HepG2 (cell line): ENCODE measurements around the gene DACT2. TPM values are rescaled to one million over a fixed set of nuclear protein-coding genes. Genes with fewer than 3 reads are reported as not detected.

Experiments
- ATAC-seq: fragments of 200-7000 bp; cut with Tn5 transposase; 3 replicates; pipeline ENCODE4 v1.9.1; 2020; ENCODE audit warnings: mild to moderate bottlenecking, moderate library complexity
- BruUV-seq: library from RNA; stranded (reverse); fragments of 400-500 nt; replicated peaks from 2 replicates; lab custom pipeline; 2021; lab: Mats Ljungman, UMichigan
- CTCF ChIA-PET: fragments of 300-600 bp; formaldehyde crosslinking; extraction: SDS; loops from one replicate; lab custom pipeline; 2021; ENCODE audit warnings: low total read pairs, inconsistent platforms, low intra/inter-chr PET ratio; lab: Yijun Ruan, JAX
- POLR2A ChIA-PET: fragments of 350-600 bp; sonication (Branson Sonifier 250); formaldehyde crosslinking; loops from one replicate; lab custom pipeline; 2020; ENCODE audit warnings: antibody characterized with exemption, inconsistent platforms; lab: Yijun Ruan, JAX
- DNase-seq: peaks from one replicate; pipeline ENCODE4 v3.0.0-alpha.2; 2015; ENCODE audit warnings: low spot score
- FAIRE-seq: peaks from 3 replicates; lab custom pipeline; 2011; peaks lifted over from hg19 to GRCh38; lab: Jason Lieb, UNC
- H2AFZ ChIP-seq: one replicate; pipeline ENCODE4 v1.6.1; 2011; ENCODE audit warnings: low read length, inconsistent platforms
- H3K27ac ChIP-seq: fragments of 300-600 bp; 3 replicates; pipeline ENCODE4 v1.8.0; 2011; ENCODE audit warnings: mixed run types, mild to moderate bottlenecking, mixed read lengths, low read length, inconsistent platforms; ENCODE audit not compliant: insufficient read depth; ENCODE audit errors: extremely low read length
- H3K27me3 ChIP-seq, 2 experiments: fragments of 200-600 bp in 1 of 2; 2 replicates in 1 of 2; 3 replicates in 1 of 2; pipeline versions ENCODE4 v1.6.0 to v1.8.0; 2011; ENCODE audit warnings: low read length in 2 of 2, mild to moderate bottlenecking in 2 of 2, moderate library complexity in 2 of 2, inconsistent platforms in 1 of 2; ENCODE audit not compliant: insufficient read depth in 2 of 2, control insufficient read depth in 1 of 2
- H3K36me3 ChIP-seq, 2 experiments: fragments of 200-600 bp in 1 of 2; replicated peaks in 1 of 2; 2 replicates in 1 of 2; 3 replicates in 1 of 2; pipeline versions ENCODE4 v1.5.1 to v1.8.0; 2011; ENCODE audit warnings: low read length in 2 of 2, inconsistent platforms in 1 of 2; ENCODE audit not compliant: insufficient read depth in 2 of 2, control insufficient read depth in 1 of 2
- H3K4me1 ChIP-seq: 2 replicates; pipeline ENCODE4 v1.5.1; 2012; ENCODE audit warnings: low read length, inconsistent platforms; ENCODE audit not compliant: insufficient read depth
- H3K4me2 ChIP-seq: 2 replicates; pipeline ENCODE4 v1.6.0; 2011; ENCODE audit warnings: low read depth, low read length, inconsistent platforms
- H3K4me3 ChIP-seq, 3 experiments: fragments of 200-600 bp in 1 of 3; sonication (generic), shearing (Covaris generic) in 1 of 3; replicated peaks in 1 of 3; 2 replicates each; pipeline ENCODE4 v1.5.1; 2011 to 2016; ENCODE audit warnings: low read length in 3 of 3, inconsistent platforms in 2 of 3, low read depth in 2 of 3, mild to moderate bottlenecking in 2 of 3, control low read depth in 1 of 3, mixed read lengths in 1 of 3; ENCODE audit not compliant: insufficient read depth in 1 of 3
- H3K79me2 ChIP-seq: one replicate; pipeline ENCODE4 v1.6.1; 2011; ENCODE audit warnings: low read length, inconsistent platforms; ENCODE audit not compliant: insufficient read depth
- H3K9ac ChIP-seq: 2 replicates; pipeline ENCODE4 v1.6.0; 2011; ENCODE audit warnings: mild to moderate bottlenecking, low read depth, low read length, inconsistent platforms; ENCODE audit not compliant: insufficient read depth
- H3K9me3 ChIP-seq: 2 replicates; pipeline ENCODE4 v1.5.1; 2012; ENCODE audit warnings: mild to moderate bottlenecking, low read length
- H4K20me1 ChIP-seq: 2 replicates; pipeline ENCODE4 v1.6.0; 2011; ENCODE audit warnings: inconsistent platforms, mild to moderate bottlenecking, low read length, moderate library complexity; ENCODE audit not compliant: insufficient read depth
- HNRNPK ChIP-seq: fragments of 200-400 bp; formaldehyde crosslinking; IDR thresholded peaks from 2 replicates; pipeline ENCODE4 v1.6.1; 2018; ENCODE audit warnings: low read length, low read depth, moderate library complexity, mild to moderate bottlenecking; ENCODE audit not compliant: poor library complexity, severe bottlenecking
- MAFF ChIP-seq: IDR thresholded peaks from 2 replicates; pipeline ENCODE4 v1.6.1; 2011; ENCODE audit warnings: low read depth, low read length, improper control_type of control experiment
- MAFK ChIP-seq, 2 experiments: IDR thresholded peaks in 1 of 2; conservative IDR thresholded peaks in 1 of 2; 2 replicates each; pipeline ENCODE4 v1.6.1; 2011; ENCODE audit warnings: improper control_type of control experiment in 2 of 2, low read length in 2 of 2
- RBAK ChIP-seq: sonication (generic); formaldehyde crosslinking; IDR thresholded peaks from 2 replicates; pipeline ENCODE4 v1.5.1; 2020; ENCODE audit warnings: mild to moderate bottlenecking, missing genetic modification reagents
- ZNF138 ChIP-seq: sonication (generic); formaldehyde crosslinking; IDR thresholded peaks from 2 replicates; pipeline ENCODE4 v1.5.0; 2020; ENCODE audit warnings: mild to moderate bottlenecking, low read depth, missing genetic modification reagents
- ZNF605 ChIP-seq: sonication (generic); formaldehyde crosslinking; IDR thresholded peaks from 2 replicates; pipeline ENCODE4 v1.8.0; 2022; ENCODE audit warnings: mild to moderate bottlenecking, missing genetic modification reagents
- WGBS: methylation state at CpG from one replicate; pipeline ENCODE4 v1.1.6; 2017; ENCODE audit warnings: low lambda C conversion rate; 5-methylcytosine and 5-hydroxymethylcytosine counted together
- in situ Hi-C: cut with HindIII; loops from 2 replicates; pipeline ENCODE4 v1.10.0; 2017; ENCODE audit warnings: low pct_unique_long_range_greater_than_20kb; ENCODE audit not compliant: extremely low pct_ligation_motif_present
- intact Hi-C: fragments of 100-400 bp; cut with micrococcal nuclease; formaldehyde crosslinking; loops from one replicate; pipeline ENCODE4 v1.10.0; 2022; ENCODE audit not compliant: unreplicated experiment
- polyA plus RNA-seq, 8 experiments: library from polyadenylated mRNA; depleted of rRNA in 3 of 8; stranded (reverse) in 7 of 8; unstranded in 1 of 8; fragments of >200 nt; fragmentation: Illumina TruSeq in 4 of 8; extraction: Trizol in 4 of 8; gene quantifications; 2 replicates each; pipeline versions ENCODE4 v1.2.1 to v1.2.3, GENCODE V29; 2011 to 2016; ENCODE audit warnings: low read depth in 4 of 8, missing spikeins in 1 of 8, mixed read lengths in 1 of 8; ENCODE audit not compliant: insufficient read depth in 1 of 8
- total RNA-seq, 5 experiments: library from RNA; depleted of rRNA; stranded (reverse); fragments of >200 nt; fragmentation: Illumina TruSeq; extraction: Trizol; gene quantifications; 2 replicates each; pipeline ENCODE4 v1.2.3, GENCODE V29; 2016; ENCODE audit warnings: low read depth in 1 of 5

The DACT2 gene
- total and polyA plus RNA-seq, 2 of the 13 experiments (the other 11 are each of a cell fraction or from before 2014, with no cell fraction given): 0.15 TPM; not detected in 1

GRCh38 chr6:168290095-168290494 is 29.5 kb downstream of the DACT2 start:
- no TSS peak for BruUV-seq
- POLR2A ChIA-PET: interaction anchor here (0.7 kb wide), 1 partner anchor 12 kb away, joined by 3 read pairs; no protein-coding TSS in a partner anchor
- no peak for ATAC-seq

GRCh38 chr6:168289571-168289962 is 30.0 kb downstream of the DACT2 start:
- no peak for ATAC-seq
- Histone ChIP-seq H3K36me3 (no peaks in the 10 kb centered on the region), H2AFZ (no peak overlapping the region), H3K79me2 (no peaks in the 10 kb centered on the region), H3K27ac (no peak overlapping the region), H3K27me3 (no peaks in the 10 kb centered on the region; a peak in 1 of 5 replicates), H3K4me3 (no peak overlapping the region), H3K9me3 (no peaks in the 10 kb centered on the region), H3K4me1 (peaks cover 16% of the 10 kb centered on the region), H3K4me2 (no peak overlapping the region), H4K20me1 (no peaks in the 10 kb centered on the region), H3K9ac (no peak overlapping the region)
- 65% methylated on average over 3 of the region's 3 CpGs for WGBS
- no TSS peak for BruUV-seq
- intact Hi-C loops (no loop called here), in situ Hi-C loops (no loop called here)
- ChIA-PET POLR2A (interaction anchor here (0.7 kb wide), 1 partner anchor 12 kb away, joined by 3 read pairs; no protein-coding TSS in a partner anchor), CTCF (no interaction called here)
- TF ChIP-seq RBAK (CRISPR knock-in tag) (peak; percentile 93), HNRNPK (no peak)
- no peak for FAIRE-seq
- no peak for DNase-seq

More at GRCh38 chr6:168290095-168290494, 29.5 kb downstream of the DACT2 start:
- Histone ChIP-seq H3K36me3 (no peaks in the 10 kb centered on the region), H2AFZ (no peak overlapping the region), H3K9ac (no peak overlapping the region), H3K4me2 (no peak overlapping the region), H4K20me1 (no peaks in the 10 kb centered on the region), H3K27me3 (no peaks in the 10 kb centered on the region; a peak in 1 of 5 replicates), H3K4me3 (no peak overlapping the region), H3K9me3 (no peaks in the 10 kb centered on the region), H3K27ac (no peak overlapping the region), H3K79me2 (no peaks in the 10 kb centered on the region), H3K4me1 (peaks cover 15% of the 10 kb centered on the region)
- 82% methylated on average over 1 of the region's 1 CpG for WGBS
- intact Hi-C loops (no loop called here), in situ Hi-C loops (no loop called here)
- CTCF ChIA-PET: no interaction called here
- FAIRE-seq (no peak), DNase-seq (no peak)
- peak; percentile 39; the same call in 1 of the 2 replicates for TF ChIP-seq MAFF
- TF ChIP-seq ZNF605 (CRISPR knock-in tag): no peak
- TF ChIP-seq ZNF138 (CRISPR knock-in tag): no peak
- peak; percentile 53 to 74 for TF ChIP-seq MAFK (conservative IDR thresholded peaks at IDR 0.05 in 1 of 2, IDR thresholded peaks at IDR 0.05 in 1 of 2; ENCODE audit: low read length in 2 of 2)
